HG02759 (cell line): ENCODE data around the gene HOXA3.

Source experiments
- ATAC-seq: cut with Tn5 transposase; IDR thresholded peaks from one replicate; pipeline ENCODE4 v1.9.1; 2021; ENCODE audit warnings: mild to moderate bottlenecking, moderate library complexity; ENCODE audit not compliant: unreplicated experiment

The HOXA3 gene

DNA sequence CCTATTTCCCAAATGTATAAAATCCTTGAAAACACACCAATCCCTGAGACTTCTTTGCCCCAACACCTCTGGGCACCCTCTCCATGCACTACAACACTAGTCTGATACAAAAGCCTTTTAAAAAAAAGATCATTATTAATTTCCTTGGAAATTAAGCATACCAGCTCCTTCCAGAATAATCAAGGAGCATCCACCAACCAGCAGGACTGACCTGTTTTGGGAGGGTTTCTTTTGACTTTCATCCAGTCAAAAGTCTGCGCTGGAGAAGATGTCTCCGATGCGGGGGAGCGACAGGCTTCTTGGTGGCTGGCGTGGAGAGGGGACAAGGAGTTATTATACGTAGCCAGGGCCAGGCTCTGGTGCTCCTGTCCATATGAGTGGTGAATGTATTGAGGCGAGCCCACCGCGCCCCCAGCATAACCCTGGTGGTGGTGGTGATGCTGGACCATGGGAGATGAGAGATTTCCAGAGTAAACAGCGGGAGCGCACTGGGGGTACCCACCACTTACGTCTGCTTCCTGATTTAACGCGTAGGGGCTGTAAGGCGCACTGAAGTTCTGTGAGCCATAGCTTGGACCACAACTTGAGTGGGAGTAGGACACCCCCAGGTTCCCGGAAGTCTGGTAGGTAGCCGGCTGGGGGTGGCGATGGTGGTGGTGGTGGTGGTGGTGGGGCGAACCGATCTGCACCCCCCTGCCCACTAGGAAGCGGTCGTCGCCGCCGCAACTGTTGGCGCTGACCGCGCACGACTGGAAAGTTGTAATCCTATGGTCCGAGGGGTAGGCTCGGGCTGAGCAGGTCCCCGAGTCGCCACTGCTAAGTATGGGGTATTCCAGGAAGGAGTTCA, 57.1 kb downstream of the HOXA3 start:
- ATAC-seq = no peak

DNA sequence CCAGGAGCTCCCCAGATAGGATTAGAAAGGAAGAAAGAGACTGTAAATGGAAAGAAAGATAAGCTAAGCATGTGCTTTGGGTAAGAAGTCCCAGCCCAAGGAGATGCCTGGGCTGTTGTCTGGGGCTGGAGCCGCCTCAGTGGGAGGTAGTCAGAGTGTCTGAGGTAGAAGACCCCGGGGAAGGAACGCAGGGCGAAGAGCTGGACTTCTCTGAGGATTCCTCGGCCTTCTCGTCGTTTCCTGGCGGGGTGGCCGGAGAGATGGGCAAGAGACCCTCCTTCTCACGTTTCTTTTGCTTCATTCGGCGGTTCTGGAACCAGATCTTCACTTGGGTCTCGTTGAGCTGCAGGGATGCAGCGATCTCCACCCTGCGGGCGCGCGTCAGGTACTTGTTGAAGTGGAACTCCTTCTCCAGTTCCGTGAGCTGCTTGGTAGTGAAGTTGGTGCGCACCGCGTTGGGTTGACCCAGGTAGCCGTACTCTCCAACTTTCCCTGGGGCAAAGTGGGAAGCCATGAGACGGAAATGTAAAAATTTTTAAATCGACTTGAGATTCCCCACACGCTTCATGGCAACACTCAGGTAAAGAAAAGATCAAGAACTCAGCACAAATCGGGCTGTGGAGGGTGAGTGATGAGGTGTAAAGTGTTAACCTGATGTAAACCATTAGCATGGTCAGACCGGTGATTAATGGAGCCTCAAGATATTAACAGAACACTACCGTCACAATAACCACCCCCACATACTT, 57.9 kb downstream of the HOXA3 start:
- no peak for ATAC-seq

DNA sequence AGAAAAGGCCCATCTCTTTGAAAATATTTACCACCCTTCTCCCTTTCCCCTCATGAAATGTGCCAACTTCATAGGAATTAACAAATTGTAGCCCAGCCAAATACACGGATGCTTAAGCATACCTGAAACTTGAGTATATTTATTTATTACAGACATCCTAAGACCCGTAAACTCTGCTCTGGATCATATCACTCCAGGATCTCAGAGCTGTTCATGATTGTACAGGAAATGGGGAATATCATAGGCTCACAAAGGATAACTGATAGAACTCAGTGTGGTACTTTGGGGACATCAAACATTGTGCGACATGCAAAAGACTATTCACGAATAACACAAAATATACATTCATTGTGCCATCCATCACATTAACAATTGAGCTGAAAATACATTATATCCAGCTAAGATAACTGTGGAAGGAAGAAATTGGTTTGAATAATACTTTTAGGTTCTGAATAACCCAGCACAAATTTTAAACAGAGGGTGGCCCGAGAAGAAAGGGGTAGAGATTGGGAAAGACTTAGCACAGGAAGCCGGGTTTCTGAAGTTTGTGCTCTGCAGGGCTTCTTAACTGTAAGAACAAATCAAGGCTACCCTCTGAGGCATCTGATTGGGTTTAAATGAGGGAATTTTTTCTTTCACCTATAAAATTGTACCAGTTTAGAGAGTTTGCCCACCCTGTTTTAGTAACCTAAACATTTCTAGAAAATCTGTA, 59.0 kb downstream of the HOXA3 start:
- ATAC-seq = no peak

DNA sequence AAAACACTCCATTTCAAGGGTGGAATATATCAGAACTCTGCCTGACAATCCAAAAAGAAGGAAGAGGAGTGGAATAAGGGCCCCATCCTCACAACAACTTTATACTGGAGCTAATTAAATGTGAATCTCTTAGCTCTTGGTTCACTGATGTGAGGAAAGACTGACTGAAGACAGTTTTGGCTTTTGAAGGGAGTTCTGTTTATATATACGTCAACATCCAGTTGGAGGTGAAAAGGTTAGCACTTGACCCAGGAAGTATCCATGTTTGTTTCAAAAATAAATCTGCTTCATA, 59.6 kb downstream of the HOXA3 start:
- ATAC-seq = no peak

DNA sequence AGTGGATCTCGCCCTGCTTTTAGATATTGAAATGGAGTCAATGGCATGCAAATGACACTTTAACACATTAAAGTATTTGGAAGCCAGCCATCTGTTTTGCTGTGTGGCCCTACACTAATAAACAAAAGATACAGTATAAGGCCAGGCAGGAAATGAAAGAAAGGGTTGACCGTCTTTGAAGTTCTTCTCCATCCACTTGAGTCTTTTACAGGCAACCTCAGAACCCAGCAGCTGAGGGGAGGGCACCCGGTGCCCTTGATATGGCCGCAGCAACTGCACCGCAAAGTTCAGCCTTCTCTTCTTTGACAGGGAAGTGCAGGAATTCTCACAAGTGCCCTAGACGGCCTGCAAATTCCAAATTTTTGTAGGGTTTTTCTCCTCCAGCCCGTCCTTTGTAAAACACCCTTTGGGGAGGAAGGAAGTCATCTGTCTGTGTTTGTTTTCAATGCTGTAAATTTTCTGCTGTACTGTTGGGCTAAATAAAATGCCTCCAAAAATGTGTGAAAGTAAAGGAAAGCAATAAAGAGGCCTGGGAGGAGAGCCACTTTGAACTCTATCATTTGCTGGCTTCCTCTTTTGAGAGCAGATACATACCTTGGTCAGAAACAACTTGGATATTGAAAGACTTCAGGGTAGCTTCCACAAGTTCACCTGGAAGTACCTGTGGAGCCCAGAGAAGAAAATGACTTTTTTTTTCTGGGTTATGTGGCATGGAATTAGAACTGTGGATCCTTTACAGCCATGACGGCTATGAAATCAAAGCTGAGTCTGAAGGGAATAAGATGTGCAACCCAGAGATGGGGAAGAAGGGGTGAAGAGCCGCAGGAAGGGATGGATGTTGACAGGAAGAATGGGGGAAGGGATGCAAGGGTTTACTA, 60.2 kb downstream of the HOXA3 start:
- no peak for ATAC-seq

DNA sequence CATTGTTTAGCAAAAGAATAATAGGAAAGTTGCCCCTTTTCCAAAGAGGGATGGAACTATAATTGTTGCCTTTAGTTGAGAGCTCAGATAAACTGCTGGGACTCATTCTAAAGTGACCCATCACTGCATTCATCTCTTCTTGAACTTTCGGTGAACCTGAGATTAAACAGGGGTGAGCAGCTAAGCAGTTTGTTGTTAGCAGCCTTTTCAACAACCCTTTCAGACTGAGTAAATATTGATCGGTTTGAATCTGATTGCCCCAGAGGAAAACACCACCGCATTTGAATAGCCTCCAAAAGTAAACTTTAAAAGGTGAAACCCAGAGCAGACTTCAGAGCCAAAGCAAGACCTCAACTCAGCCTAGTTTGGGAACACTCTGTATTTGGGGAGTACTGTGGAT, 61.3 kb downstream of the HOXA3 start:
- ATAC-seq = no peak

DNA sequence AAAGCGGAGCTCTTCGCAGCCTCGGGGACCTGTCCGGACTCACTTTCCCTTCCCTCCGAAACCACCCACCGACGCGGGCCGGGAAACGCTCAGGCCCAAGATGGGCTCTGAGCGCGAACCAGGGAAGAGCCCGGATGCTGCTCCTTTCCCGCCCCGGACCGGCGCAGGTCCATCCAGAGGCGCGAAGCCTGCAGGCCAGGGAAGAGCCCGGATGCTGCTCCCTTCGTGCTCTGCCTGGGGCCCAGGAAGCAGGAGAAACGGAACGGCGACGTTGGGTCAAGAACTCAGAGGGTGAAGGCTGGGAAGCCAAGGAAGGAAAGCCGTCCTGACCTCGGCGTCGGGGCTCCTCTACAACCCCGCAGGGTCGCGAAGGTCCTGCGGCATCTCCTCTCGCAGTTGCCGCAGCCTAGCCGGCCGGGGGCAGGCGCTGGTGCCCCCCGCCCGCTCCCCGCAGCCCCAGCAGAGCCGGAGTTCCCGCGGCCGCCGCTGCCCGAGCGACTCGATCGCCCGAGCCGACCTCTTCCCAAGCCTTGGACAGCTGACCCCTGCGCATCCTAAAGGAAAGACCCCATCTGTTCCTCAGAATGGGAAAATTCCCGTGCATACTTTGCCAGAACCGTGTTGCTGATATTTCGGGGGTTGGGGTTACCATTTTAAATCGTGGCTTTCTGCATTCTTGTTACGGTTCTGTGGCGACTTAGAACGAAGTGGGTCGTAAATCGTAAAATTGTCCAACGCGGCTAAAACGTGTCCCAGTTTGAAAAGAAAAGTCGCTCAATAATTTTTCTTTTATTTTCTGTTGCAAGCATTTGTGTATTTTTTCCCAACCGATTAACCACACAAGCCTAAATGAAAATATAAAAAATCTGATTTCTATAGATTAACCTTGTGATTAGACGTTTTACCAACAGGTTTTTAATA, 64.1 kb downstream of the HOXA3 start:
- ATAC-seq = no peak

DNA sequence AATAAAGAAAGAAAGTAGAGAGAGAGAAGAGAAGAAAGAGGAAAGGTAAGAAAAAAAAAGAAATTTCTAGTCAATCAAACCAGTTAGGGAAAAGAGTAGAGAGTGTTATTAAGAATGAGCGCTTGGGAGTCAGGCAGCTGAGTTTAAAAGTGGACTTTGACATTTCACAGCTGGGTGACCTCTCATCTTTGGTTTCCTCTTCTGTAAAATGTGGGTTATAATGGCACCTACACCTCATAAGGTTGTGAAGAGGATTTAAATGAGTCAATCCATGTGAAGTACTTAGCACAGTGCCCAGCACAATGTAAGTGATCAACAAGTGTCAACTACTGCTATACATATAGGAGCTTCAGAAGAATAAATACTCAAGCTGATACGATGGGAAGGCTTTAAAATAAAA, 68.7 kb downstream of the HOXA3 start:
- peak; percentile 65 for ATAC-seq

DNA sequence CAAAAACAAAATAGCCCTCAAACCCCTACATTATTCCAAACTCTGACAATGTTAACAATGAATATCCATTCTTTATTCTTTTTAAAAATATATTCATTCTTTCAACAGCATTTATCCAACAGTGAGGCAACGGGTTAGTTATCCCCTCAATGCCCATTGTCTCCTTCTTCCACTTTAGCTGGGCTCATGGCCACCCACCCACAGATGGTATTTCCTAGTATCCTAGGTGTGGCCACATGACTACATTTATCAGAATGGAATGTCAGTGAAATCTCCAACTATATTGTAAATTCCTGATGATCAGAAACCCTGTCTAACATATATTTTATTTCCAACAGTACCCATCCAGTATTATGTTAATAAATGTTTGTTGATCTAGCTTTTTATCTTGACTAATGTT, 70.2 kb downstream of the HOXA3 start:
- ATAC-seq = no peak

DNA sequence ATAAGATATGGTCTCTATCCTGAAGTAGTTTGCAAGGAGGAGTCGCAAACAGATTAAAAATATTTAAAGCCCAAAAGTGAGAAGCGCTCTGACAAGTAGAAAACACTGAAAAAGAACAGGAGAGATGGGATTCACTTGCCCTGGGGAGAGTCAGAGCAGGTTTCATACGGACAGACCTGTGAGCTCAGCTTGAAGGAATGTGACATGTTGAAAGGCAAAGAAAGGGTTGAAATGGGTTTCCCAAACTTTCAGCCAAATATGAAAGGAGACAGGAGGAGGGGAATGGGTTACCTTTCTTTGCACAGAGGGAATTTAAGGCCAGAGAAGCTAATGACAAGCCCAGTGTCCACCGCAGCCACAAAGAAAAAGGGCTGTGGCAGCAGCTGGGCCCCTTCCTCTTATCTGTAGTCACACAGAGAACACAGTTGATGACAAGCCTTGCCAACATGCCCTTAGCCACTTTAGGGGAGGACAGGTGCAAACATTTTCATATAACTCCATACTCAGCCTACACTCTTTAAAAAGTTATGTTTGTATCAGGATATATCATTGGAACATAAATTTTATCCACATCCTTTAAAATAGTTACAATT, 71.4 kb downstream of the HOXA3 start:
- ATAC-seq = no peak

DNA sequence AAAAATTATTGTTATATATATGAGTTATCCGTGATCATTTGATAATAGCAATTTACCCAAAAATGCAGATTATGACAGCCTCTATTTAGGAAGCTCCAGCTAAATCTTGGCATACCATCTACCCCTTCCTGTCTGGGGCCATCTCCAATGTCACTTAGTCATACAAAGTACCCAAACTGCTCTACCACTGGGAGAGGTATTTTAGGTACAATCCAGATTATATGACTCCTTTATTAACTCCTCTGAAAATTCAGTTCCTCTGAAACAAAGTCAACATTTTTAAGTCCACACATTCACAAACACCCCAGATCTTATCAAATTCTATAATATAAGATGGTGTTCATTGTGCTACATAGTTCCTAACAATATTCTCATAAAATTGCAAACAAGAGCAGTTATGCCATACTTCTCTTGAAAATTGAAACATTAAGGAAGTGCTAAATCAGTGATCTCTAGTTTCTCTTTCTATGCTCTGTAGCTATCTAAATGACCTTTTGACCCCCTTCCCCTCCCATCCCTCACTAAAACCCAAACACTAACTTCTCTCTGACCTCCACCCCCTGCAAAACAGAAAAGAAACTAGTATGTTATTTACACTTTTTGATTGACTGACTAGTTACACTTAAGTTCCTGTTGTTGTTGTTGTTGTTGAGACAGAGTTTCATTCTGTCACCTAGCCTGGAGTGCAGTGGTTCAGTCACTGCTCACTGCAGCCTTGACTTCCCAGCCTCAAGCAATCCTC, 73.0 kb downstream of the HOXA3 start:
- no peak for ATAC-seq

DNA sequence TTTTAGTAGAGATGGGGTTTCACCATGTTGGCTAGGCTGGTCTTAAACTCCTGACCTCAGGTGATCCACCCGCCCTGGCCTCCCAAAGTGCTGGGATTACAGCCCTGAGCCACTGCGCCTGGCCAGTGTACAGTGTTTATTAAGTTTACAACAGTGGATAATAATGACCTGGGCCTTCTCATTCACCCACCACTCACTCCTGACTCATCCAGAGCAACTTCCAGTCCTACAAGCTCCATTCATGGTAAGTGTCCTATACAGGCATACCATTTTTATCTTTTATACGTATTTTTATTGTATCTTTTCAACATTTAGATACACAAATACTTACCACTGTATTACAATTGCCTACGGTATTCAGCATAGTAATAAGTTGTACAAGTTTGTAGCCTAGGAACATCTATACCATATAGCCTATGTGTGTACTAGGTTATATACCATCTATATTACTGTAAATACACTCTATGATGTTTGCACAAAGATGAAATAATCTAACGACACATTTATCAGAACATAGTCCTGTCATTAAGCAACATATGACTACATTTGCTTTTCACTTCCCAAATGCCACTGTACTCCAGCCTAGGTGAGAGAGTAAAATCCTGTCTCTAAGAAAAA, 73.7 kb downstream of the HOXA3 start:
- no peak for ATAC-seq

DNA sequence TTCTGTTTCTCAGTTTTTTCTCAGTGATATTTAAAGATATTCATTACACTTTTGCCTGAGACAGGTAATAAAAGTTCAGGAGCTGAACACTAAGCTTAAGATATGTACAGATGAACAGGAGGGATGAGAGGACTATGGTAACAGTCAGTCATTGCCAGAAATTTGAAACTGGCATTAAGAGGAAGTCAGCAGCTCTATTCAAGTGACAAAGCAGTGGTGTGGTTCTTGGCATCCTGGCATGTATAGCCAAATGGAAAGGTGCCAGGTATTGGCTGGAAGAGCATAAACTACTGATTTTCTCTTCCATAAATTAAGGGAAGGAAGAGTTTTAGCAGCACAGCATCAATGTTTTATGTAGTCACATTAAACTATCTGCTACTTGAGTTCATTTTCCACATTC, 79.3 kb downstream of the HOXA3 start:
- ATAC-seq = no peak

DNA sequence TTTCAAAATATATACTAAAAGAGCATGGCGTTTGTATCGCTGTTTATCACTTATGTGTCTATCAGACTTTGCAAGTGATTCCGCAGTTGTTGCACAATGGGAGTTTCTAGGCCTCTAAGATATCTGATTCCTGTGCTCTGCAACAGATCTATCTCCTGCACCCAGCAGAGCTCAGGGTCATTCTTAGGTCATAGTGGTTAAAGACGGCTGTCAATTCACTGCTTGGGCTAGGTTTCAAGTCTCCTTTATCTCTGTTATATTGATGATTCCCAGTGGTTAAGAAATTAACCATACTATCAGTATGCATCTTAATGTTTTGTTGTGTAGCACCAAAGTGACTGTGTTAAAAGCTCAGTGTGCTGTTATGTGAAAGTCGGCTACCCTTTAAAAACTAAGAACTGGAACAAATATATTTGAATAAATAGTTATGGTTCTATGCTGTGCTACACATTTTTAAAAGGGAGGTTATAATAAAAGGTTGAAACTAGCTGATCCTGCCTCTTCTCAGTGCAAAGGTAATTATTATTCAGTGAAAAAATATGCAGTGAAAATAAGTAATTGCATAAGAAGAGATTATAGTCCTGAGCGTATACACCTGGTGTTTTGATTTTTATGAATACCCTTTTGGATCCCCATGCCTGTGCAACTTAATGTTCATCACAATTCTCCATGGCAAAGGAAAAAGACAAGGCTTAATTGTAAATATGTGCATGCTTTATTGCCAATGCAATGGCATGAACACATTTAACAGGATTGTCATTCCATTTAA, 80.6 kb downstream of the HOXA3 start:
- ATAC-seq = no peak

DNA sequence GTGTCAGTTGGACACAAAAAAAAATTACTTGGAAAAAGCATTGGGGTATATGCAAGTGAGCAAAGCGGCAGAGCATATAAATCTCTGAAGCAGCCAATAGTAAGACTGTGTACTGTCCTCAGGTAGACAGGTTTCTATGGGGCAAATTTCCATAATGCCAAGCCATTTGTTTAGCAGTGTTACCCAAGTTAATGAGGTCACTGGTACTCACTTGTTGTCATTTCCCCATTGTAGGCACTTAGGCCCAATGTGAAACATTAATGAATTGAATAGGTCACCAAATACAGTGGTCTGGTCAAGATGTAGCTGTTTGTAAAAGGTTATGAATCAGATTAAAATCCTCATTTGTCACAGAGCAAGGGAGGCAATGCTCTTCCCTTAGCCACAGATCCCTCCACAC, 84.1 kb downstream of the HOXA3 start:
- no peak for ATAC-seq

DNA sequence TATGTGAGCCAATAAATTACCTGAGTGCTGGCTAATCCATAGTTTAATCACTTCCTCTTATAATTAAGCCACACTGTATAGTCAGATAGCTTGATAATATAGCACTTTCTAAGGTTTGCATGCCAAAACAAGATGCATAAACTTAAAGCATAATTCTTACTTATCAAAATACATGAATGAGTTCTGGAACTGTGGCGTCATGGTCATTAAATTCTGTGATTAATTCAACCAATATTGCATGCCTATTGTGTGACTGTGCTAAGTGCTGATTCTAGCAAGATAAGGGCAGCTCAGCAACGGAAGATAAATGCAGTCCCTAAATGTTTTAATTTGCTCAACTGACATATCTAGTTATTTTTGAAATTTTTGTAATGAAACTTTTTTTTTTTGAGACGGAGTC, 86.2 kb downstream of the HOXA3 start:
- ATAC-seq = no peak

DNA sequence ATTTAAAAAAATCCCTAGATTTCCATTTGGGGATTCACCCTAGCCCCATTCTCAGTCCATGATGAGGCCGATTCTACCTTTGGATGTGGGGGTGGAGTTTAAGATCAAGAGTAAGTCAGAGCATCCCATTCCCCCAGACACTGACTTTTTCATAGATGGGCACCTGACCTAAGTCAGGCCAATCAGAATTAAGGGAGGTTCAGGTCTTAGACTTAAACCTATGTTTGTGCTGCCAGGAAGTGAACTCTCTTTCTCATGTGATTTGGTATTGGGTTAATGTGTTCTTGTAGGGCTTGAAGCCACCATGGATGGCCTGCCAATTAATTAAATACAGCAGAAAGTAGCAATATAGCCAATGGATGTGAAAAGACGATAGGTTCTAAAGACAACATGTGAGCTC, 86.7 kb downstream of the HOXA3 start:
- no peak for ATAC-seq

DNA sequence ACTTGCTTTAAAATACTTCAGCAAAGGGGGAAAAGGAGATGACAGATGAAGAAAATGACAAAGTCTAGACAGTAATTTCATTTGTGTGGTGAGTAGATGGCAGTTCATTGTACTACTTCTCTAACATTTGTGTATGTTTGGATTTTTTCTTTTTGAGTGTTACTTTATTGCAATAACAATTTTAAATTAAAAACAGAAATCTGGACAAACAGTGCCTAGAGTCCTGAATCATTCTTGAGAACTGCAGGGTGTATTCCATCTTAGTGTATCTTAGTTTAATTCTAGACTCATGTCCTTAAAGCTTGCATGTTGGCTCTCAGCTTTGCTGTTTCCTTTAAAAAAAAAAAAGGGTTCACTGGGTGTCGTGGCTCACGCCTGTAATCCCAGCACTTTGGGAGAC, 87.7 kb downstream of the HOXA3 start:
- no peak for ATAC-seq
